ENCODE data around the gene SLAMF1. TPM values are rescaled to one million over a fixed set of nuclear protein-coding genes. Genes with fewer than 3 reads are reported as not detected.

Gene SLAMF1
- total and polyA plus RNA-seq, 2 experiments from 2014 or later, result not detected

GRCh38 chr1:160647329-160647720 lies 481 bp upstream of the SLAMF1 start:
- DNase-seq (ENCODE audit: low spot score) (no peak), ATAC-seq (no peak)
- Histone ChIP-seq H2AFZ (peak overlapping the region; percentile 59; the same call in 1 of the 2 replicates), H3K79me2 (replicated peaks; ENCODE audit: insufficient read depth) (no peaks in the 10 kb centered on the region), H3K4me3 (no peak overlapping the region), H3K27ac (ENCODE audit: low read depth) (no peak overlapping the region), H3K4me1 (ENCODE audit: insufficient read depth) (peaks cover 14% of the 10 kb centered on the region), H3K36me3 (ENCODE audit: insufficient read depth) (no peaks in the 10 kb centered on the region), H3K27me3 (ENCODE audit: insufficient read depth) (no peaks in the 10 kb centered on the region), H3K4me2 (no peak overlapping the region), H3F3A (replicated peaks; ENCODE audit: low read depth) (no peaks in the 10 kb centered on the region), H4K20me1 (replicated peaks; ENCODE audit: insufficient read depth) (no peaks in the 10 kb centered on the region), H3K9me2 (ENCODE audit: insufficient read depth) (peaks cover 5% of the 10 kb centered on the region; the same call in 1 of the 2 replicates)
- H3K4me1 Mint-ChIP-seq, result peaks cover 16% of the 10 kb centered on the region
- no peak overlapping the region for H3K4me3 Mint-ChIP-seq
- no peaks in the 10 kb centered on the region for H3K36me3 Mint-ChIP-seq (ENCODE audit: low read depth)
- TF ChIP-seq ZNF331 (CRISPR knock-in tag; IDR thresholded peaks at IDR 0.05; ENCODE audit: low read depth) (no peak), CTCF (conservative IDR thresholded peaks at IDR 0.05; ENCODE audit: low read depth in 2 of 2) (no peak), ETS1 (IDR thresholded peaks at IDR 0.05) (no peak), REST (IDR thresholded peaks at IDR 0.05; ENCODE audit: unreplicated experiment) (no peak), STAT1 (IDR thresholded peaks at IDR 0.05; ENCODE audit: unreplicated experiment) (no peak), EZH2phosphoT487 (IDR thresholded peaks at IDR 0.05; ENCODE audit: unreplicated experiment) (no peak), ZNF462 (CRISPR knock-in tag; IDR thresholded peaks at IDR 0.05) (no peak), NANOG (IDR thresholded peaks at IDR 0.05; ENCODE audit: borderline replicate concordance) (no peak), CREB1 (CRISPR knock-in tag; IDR thresholded peaks at IDR 0.05; ENCODE audit: low read depth) (no peak), POLR2AphosphoS5 (IDR thresholded peaks at IDR 0.05; ENCODE audit: low read depth) (no peak), ZNF114 (CRISPR knock-in tag; IDR thresholded peaks at IDR 0.05) (no peak), EZH2 (IDR thresholded peaks at IDR 0.05; ENCODE audit: low read depth, unreplicated experiment) (no peak), JUNB (IDR thresholded peaks at IDR 0.05; ENCODE audit: unreplicated experiment) (no peak)
- no peaks in the 10 kb centered on the region for H3K9me3 Mint-ChIP-seq
- no peak overlapping the region for H3K27ac Mint-ChIP-seq
- H3K27me3 Mint-ChIP-seq (ENCODE audit: insufficient read depth, low read depth, poor library complexity), result peaks cover 4% of the 10 kb centered on the region

Measured in GM23338 (cell line).